OCI-LY1 (cell line): Measurements from ENCODE around the gene DPYSL3.

ENCODE experiments used
- H2AFZ ChIP-seq: fragments of 200-600 bp; sonication (generic), shearing (Covaris generic); 2 replicates; pipeline ENCODE4 v1.6.0; 2014; ENCODE audit warnings: antibody characterized with exemption, mild to moderate bottlenecking, low read length
- H3F3A ChIP-seq: fragments of 200-600 bp; sonication (generic), shearing (Covaris generic); 2 replicates; pipeline ENCODE4 v1.6.0; 2014; ENCODE audit warnings: mild to moderate bottlenecking, antibody characterized with exemption, low read length, moderate library complexity; ENCODE audit not compliant: insufficient read depth
- H3K27ac ChIP-seq: fragments of 200-600 bp; sonication (generic); 2 replicates; pipeline ENCODE4 v1.5.1; 2014; ENCODE audit warnings: low read length, mixed run types, mild to moderate bottlenecking, low read depth; ENCODE audit not compliant: poor library complexity, severe bottlenecking
- H3K27me3 ChIP-seq: fragments of 200-600 bp; sonication (generic); 2 replicates; pipeline ENCODE4 v1.6.0; 2014; ENCODE audit warnings: antibody characterized with exemption, mild to moderate bottlenecking, low read length, moderate library complexity; ENCODE audit not compliant: insufficient read depth
- H3K36me3 ChIP-seq: fragments of 200-600 bp; sonication (generic); 2 replicates; pipeline ENCODE4 v1.6.1; 2014; ENCODE audit warnings: mild to moderate bottlenecking, antibody characterized with exemption, low read length, moderate library complexity, mixed read lengths; ENCODE audit not compliant: insufficient read depth
- H3K4me1 ChIP-seq: fragments of 200-600 bp; sonication (generic); 2 replicates; pipeline ENCODE4 v1.5.1; 2014; ENCODE audit warnings: mild to moderate bottlenecking, low read length, moderate library complexity; ENCODE audit not compliant: insufficient read depth, severe bottlenecking
- H3K4me2 ChIP-seq: fragments of 200-600 bp; sonication (generic), shearing (Covaris generic); 2 replicates; pipeline ENCODE4 v1.6.1; 2014; ENCODE audit warnings: low read length
- H3K4me3 ChIP-seq: fragments of 200-600 bp; sonication (generic); 2 replicates; pipeline ENCODE4 v1.5.1; 2014; ENCODE audit warnings: low read length, low read depth, mild to moderate bottlenecking, mixed read lengths; ENCODE audit not compliant: poor library complexity, severe bottlenecking
- H3K79me2 ChIP-seq: fragments of 200-600 bp; shearing (Covaris generic); 2 replicates; pipeline ENCODE4 v1.6.1; 2016; ENCODE audit warnings: mixed run types, low read length, mixed read lengths; ENCODE audit not compliant: insufficient read depth
- H3K9ac ChIP-seq: fragments of 200-600 bp; sonication (generic), shearing (Covaris generic); 2 replicates; pipeline ENCODE4 v1.6.1; 2014; ENCODE audit warnings: mild to moderate bottlenecking, low read length, mixed read lengths
- H3K9me2 ChIP-seq: fragments of 200-600 bp; sonication (generic), shearing (Covaris generic); 2 replicates; pipeline ENCODE4 v1.6.1; 2014; ENCODE audit warnings: low read depth, mild to moderate bottlenecking, low read length, mixed read lengths
- H3K9me3 ChIP-seq: fragments of 200-600 bp; shearing (Covaris generic); 2 replicates; pipeline ENCODE4 v1.6.1; 2014; ENCODE audit warnings: low read length, mixed read lengths
- H4K20me1 ChIP-seq: fragments of 200-600 bp; sonication (generic), shearing (Covaris generic); 2 replicates; pipeline ENCODE4 v1.6.0; 2016; ENCODE audit warnings: mild to moderate bottlenecking, low read length; ENCODE audit not compliant: insufficient read depth
- EZH2 ChIP-seq: fragments of 200-600 bp; sonication (generic), shearing (Covaris generic); IDR thresholded peaks from 2 replicates; pipeline ENCODE4 v1.8.0; 2017; ENCODE audit warnings: borderline replicate concordance, mixed run types, mild to moderate bottlenecking, antibody characterized with exemption, low read length, moderate library complexity, mixed read lengths
- TF ChIP-seq, protein P1 (sequence below): fragments of 200-600 bp; sonication (generic), shearing (Covaris generic); IDR thresholded peaks from 2 replicates; pipeline ENCODE4 v1.5.1; 2017; ENCODE audit warnings: mild to moderate bottlenecking, antibody characterized with exemption, low read length, moderate library complexity, mixed read lengths

The DPYSL3 gene

DNA sequence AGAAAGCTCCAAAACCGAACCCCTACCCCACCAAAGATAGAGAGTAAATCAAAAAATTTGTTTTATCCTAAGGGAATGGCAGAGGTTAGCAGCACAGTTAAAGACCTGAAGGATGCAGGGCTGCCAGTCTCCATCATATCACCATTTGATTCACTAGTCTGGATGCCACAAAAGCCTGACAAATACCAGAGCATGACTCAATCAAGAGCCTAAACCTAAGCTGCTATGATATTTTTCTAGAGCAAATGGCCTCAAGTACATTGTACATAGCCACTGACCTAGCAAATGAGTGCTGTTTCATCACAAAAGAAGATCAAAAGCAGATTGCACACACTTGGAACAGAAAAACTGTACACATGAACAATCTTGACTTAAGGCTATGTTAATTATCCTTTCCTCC is 48.0 kb downstream of the DPYSL3 start:
- no peaks in the 10 kb centered on the region for H3K79me2 ChIP-seq
- no peaks in the 10 kb centered on the region for H3K9me2 ChIP-seq
- H2AFZ ChIP-seq: no peak overlapping the region
- H3K4me1 ChIP-seq: no peaks in the 10 kb centered on the region
- H3K27ac ChIP-seq: no peak overlapping the region
- H3K4me2 ChIP-seq: no peak overlapping the region
- no peaks in the 10 kb centered on the region for H3F3A ChIP-seq
- H3K9me3 ChIP-seq: no peaks in the 10 kb centered on the region
- no peaks in the 10 kb centered on the region for H4K20me1 ChIP-seq
- H3K27me3 ChIP-seq: no peaks in the 10 kb centered on the region
- no peak overlapping the region for H3K9ac ChIP-seq
- H3K36me3 ChIP-seq: no peaks in the 10 kb centered on the region
- TF ChIP-seq, protein P1, sequence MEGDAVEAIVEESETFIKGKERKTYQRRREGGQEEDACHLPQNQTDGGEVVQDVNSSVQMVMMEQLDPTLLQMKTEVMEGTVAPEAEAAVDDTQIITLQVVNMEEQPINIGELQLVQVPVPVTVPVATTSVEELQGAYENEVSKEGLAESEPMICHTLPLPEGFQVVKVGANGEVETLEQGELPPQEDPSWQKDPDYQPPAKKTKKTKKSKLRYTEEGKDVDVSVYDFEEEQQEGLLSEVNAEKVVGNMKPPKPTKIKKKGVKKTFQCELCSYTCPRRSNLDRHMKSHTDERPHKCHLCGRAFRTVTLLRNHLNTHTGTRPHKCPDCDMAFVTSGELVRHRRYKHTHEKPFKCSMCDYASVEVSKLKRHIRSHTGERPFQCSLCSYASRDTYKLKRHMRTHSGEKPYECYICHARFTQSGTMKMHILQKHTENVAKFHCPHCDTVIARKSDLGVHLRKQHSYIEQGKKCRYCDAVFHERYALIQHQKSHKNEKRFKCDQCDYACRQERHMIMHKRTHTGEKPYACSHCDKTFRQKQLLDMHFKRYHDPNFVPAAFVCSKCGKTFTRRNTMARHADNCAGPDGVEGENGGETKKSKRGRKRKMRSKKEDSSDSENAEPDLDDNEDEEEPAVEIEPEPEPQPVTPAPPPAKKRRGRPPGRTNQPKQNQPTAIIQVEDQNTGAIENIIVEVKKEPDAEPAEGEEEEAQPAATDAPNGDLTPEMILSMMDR: no peak
- TF ChIP-seq EZH2: no peak
- no peak overlapping the region for H3K4me3 ChIP-seq

DNA sequence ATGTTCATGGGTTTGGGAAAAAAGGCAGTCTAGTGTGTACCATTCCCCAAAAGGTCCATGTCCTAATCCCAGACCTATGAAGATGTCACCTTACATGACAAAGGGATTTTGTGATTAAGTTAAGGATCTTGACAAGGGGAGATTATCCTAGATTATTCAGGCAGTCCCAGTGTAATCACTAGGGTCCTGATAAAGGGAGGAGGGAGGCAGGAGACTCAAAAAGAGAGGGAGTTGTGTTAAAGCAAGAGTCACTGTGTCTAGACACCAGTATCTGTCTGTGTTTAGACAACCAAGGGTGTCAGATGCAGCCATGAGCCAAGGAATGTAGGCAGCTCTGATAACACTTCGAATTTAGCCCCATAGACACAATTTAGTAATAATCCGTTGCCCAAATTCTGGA is 49.5 kb downstream of the DPYSL3 start:
- H3K4me3 ChIP-seq: no peak overlapping the region
- no peaks in the 10 kb centered on the region for H3F3A ChIP-seq
- H3K27me3 ChIP-seq: no peaks in the 10 kb centered on the region
- H3K4me1 ChIP-seq: peaks cover 1% of the 10 kb centered on the region
- no peaks in the 10 kb centered on the region for H3K9me3 ChIP-seq
- no peak overlapping the region for H2AFZ ChIP-seq
- no peaks in the 10 kb centered on the region for H3K9me2 ChIP-seq
- no peak overlapping the region for H3K4me2 ChIP-seq
- no peaks in the 10 kb centered on the region for H3K36me3 ChIP-seq
- H3K27ac ChIP-seq: no peak overlapping the region
- TF ChIP-seq EZH2: no peak
- TF ChIP-seq, protein P1: no peak
- no peaks in the 10 kb centered on the region for H3K79me2 ChIP-seq
- no peak overlapping the region for H3K9ac ChIP-seq
- H4K20me1 ChIP-seq: no peaks in the 10 kb centered on the region

DNA sequence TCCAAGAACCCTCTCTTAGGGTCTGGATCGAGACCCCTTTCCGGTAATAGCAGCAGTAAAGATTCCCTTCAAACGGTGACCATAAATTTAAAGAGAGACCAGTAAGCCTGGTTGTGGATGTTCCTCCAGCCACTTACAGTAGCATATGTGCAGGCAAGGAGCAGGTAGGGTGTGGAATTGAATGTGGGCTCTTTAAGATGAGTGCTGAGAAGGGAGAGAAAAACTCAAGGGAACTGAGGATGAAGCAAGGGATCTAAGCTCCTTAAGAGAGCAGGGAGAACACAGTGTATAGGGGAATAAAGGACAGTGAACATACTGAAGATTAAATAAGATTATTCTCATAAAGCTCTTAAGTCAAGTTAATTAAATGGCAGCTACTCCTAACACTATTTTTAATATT is 51.3 kb downstream of the DPYSL3 start:
- no peaks in the 10 kb centered on the region for H3F3A ChIP-seq
- H3K79me2 ChIP-seq: no peaks in the 10 kb centered on the region
- H3K4me2 ChIP-seq: no peak overlapping the region
- no peak overlapping the region for H3K27ac ChIP-seq
- no peaks in the 10 kb centered on the region for H3K36me3 ChIP-seq
- no peak overlapping the region for H3K9ac ChIP-seq
- H3K4me1 ChIP-seq: peaks cover 9% of the 10 kb centered on the region
- H3K9me2 ChIP-seq: no peaks in the 10 kb centered on the region
- TF ChIP-seq EZH2: no peak
- TF ChIP-seq, protein P1: no peak
- H4K20me1 ChIP-seq: no peaks in the 10 kb centered on the region
- H2AFZ ChIP-seq: no peak overlapping the region
- H3K27me3 ChIP-seq: no peaks in the 10 kb centered on the region
- H3K4me3 ChIP-seq: no peak overlapping the region
- H3K9me3 ChIP-seq: no peaks in the 10 kb centered on the region
